AG04450 (cell line): Measurements from ENCODE around the gene SEZ6L2. TPM values are rescaled to one million over a fixed set of nuclear protein-coding genes. Genes with fewer than 3 reads are reported as not detected.
A peak's percentile ranks its signal among the peaks of the same experiment; 100 is the strongest.

Source experiments
- CTCF ChIA-PET: fragments of 300-600, 350-600 bp; formaldehyde crosslinking; extraction: SDS; loops from one replicate; lab custom pipeline; 2022; ENCODE audit warnings: antibody characterized with exemption, inconsistent platforms; lab: Charles Lee
- POLR2A ChIA-PET: fragments of 350-600 bp; formaldehyde crosslinking; extraction: SDS; loops from one replicate; lab custom pipeline; 2021; ENCODE audit warnings: antibody characterized with exemption, inconsistent platforms; lab: Yijun Ruan, JAX
- DNase-seq: peaks from one replicate; pipeline ENCODE4 v3.0.0-alpha.2; 2011; ENCODE audit warnings: low read depth, low spot score
- H3K27ac ChIP-seq: one replicate; pipeline ENCODE4 v1.5.1; 2012; ENCODE audit warnings: low read depth, low read length, control low read depth
- H3K27me3 ChIP-seq: one replicate; pipeline ENCODE4 v1.6.0; 2012; ENCODE audit warnings: low read length; ENCODE audit not compliant: control insufficient read depth, insufficient read depth
- H3K4me3 ChIP-seq: 2 replicates; pipeline ENCODE4 v1.5.1; 2011; ENCODE audit warnings: mild to moderate bottlenecking, low read depth, low read length, control low read depth
- H3K9me3 ChIP-seq: 2 replicates; pipeline ENCODE4 v1.5.1; 2012; ENCODE audit warnings: low read length; ENCODE audit not compliant: control insufficient read depth, insufficient read depth
- polyA plus RNA-seq: library from polyadenylated mRNA; depleted of rRNA; stranded (reverse); fragments of >200 nt; gene quantifications from 2 replicates; pipeline ENCODE4 v1.2.3, GENCODE V29; 2011
- TF ChIP-seq, protein P1 (sequence below): IDR thresholded peaks from 2 replicates; pipeline ENCODE4 v1.5.1; 2011; ENCODE audit warnings: low read depth, low read length, control low read depth, inconsistent platforms

Gene SEZ6L2
- polyA plus RNA-seq, 1 experiment = 5.0 TPM

DNA sequence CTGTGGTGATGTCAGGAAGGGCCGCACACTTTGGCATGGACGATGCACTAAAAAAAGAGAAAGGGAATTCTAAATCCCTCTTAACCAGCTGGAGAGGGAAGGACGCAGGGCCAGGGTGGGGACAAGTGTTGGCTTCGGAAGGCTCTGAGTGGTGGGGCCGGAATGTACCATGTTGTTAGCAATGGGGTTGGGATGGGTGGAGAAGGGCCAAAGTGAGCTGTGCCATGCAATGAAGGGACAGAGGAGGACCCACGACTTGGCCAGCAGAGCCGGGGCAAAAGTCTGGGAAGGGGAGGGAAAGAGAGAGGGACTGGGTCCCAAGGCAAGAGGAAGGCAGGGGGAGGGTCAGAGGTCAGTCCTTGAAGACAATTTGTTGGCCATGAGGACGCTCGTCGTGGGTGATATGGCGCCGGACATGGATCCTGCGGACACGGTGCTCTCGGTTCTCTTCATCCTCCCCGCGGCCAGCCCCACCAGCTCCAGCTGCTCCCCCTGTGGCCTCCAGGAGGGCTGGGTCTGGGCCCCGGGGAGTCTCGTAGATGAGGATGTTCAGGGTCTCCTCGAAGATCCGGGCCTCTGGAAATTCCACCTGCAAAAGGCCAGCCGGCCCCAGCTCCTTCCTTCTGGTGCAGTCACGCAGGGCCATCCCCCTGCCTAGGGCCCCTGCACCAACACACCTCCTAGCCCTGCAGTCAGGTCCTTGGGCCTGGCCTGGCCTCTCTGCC lies 7.3 kb upstream of the SEZ6L2 start:
- TF ChIP-seq, protein P1, sequence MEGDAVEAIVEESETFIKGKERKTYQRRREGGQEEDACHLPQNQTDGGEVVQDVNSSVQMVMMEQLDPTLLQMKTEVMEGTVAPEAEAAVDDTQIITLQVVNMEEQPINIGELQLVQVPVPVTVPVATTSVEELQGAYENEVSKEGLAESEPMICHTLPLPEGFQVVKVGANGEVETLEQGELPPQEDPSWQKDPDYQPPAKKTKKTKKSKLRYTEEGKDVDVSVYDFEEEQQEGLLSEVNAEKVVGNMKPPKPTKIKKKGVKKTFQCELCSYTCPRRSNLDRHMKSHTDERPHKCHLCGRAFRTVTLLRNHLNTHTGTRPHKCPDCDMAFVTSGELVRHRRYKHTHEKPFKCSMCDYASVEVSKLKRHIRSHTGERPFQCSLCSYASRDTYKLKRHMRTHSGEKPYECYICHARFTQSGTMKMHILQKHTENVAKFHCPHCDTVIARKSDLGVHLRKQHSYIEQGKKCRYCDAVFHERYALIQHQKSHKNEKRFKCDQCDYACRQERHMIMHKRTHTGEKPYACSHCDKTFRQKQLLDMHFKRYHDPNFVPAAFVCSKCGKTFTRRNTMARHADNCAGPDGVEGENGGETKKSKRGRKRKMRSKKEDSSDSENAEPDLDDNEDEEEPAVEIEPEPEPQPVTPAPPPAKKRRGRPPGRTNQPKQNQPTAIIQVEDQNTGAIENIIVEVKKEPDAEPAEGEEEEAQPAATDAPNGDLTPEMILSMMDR = no peak
- CTCF ChIA-PET = interaction anchor here (0.5 kb wide), 1 partner anchor 39 kb away, joined by 3 read pairs; no protein-coding TSS in a partner anchor
- no peaks in the 10 kb centered on the region; the same call in 1 of the 2 replicates for H3K9me3 ChIP-seq
- H3K27me3 ChIP-seq = no peaks in the 10 kb centered on the region
- no peak for DNase-seq
- no peak overlapping the region for H3K4me3 ChIP-seq
- POLR2A ChIA-PET = no interaction called here
- H3K27ac ChIP-seq = no peak overlapping the region

DNA sequence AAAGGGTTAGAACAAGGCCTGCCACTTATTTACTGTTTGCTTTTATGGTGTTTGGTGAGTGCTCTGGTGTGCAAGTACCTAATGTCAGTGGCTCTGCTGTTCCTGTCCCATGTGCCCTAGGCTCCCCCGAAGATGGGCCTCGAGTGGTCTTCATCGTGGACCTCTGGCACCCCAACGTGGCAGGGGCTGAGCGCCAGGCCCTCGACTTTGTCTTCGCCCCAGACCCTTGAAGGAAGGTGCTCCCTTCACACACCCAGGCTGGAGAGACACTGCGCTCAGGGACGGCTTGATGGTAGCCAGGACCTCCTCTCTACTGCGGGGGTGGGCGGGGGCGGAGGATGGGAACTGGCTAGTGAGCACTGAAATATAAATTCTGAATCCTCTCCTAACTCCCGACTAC lies 6.3 kb upstream of the SEZ6L2 start:
- H3K27me3 ChIP-seq = no peaks in the 10 kb centered on the region
- no peak overlapping the region for H3K27ac ChIP-seq
- TF ChIP-seq, protein P1 = no peak
- CTCF ChIA-PET = no interaction called here
- no peak for DNase-seq
- POLR2A ChIA-PET = no interaction called here
- no peaks in the 10 kb centered on the region for H3K9me3 ChIP-seq
- H3K4me3 ChIP-seq = no peak overlapping the region

DNA sequence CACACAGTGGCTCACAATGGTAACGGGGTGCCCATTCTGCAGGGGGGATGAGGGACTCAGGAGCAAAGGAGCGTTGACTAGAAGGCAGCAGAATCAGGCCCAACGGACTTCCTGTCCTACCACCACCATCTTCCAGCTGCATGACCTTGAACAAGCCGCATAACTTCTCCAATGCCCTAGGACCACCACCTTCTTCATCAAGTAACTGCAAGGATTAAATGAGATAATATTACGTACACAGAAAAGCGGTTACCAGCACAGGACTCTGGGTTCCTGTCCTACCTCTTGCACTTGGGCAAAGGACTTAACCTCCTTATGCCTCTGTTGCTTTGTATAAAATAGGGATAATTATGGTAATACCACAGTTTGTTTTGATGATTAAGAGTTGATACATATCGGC lies 5.6 kb upstream of the SEZ6L2 start:
- ChIA-PET POLR2A (no interaction called here), CTCF (no interaction called here)
- TF ChIP-seq, protein P1 = no peak
- no peaks in the 10 kb centered on the region for H3K27me3 ChIP-seq
- H3K9me3 ChIP-seq = no peaks in the 10 kb centered on the region
- H3K4me3 ChIP-seq = no peak overlapping the region
- no peak overlapping the region for H3K27ac ChIP-seq
- DNase-seq = no peak

DNA sequence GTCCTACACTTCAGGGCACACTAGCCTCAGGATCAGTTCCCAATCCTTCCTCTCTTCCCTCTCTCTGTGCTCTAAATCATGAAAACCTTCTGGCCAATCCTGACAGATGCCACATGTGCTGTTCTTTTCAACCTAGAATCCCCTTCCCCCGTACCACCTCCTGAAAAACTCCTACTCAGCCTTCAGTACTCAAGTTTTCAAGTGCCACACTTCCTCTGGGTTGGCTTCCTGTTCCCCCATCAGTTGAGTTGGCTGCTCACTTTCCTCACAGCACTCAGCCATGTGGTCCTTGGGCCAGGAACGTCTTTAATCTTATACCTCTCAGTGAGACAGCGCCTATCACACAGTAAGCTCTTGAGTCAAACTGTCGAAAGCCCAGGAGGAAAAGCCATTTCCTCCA lies 4.2 kb upstream of the SEZ6L2 start:
- H3K27ac ChIP-seq = no peak overlapping the region
- TF ChIP-seq, protein P1 = no peak
- POLR2A ChIA-PET = no interaction called here
- CTCF ChIA-PET = no interaction called here
- H3K27me3 ChIP-seq = no peaks in the 10 kb centered on the region
- H3K9me3 ChIP-seq = no peaks in the 10 kb centered on the region
- no peak overlapping the region for H3K4me3 ChIP-seq
- no peak for DNase-seq

DNA sequence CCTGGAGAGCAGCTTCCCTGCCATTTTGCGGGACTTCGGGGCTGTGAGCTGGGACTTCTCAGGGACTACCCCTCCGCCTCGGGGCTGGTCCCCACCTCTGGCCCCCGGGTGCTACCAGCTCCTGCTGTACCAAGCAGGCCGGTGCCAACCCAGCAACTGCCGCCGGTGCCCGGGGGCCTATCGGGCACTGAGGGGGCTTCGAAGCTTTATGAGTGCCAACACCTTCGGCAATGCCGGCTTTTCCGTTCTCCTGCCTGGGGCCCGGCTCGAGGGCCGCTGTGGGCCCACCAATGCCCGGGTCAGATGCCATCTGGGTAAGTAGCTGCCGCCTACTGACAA lies 2.2 kb upstream of the SEZ6L2 start:
- H3K27ac ChIP-seq = peak overlapping the region; percentile 73
- peaks cover 9% of the 10 kb centered on the region for H3K27me3 ChIP-seq
- peak overlapping the region; percentile 77 for H3K4me3 ChIP-seq
- TF ChIP-seq, protein P1 = no peak
- POLR2A ChIA-PET = interaction anchor here (1.2 kb wide), 1 partner anchor 72 kb away, joined by 3 read pairs; no protein-coding TSS in a partner anchor
- no peak for DNase-seq
- CTCF ChIA-PET = interaction anchor here (0.9 to 1.0 kb wide), 2 partner anchors 15 to 85 kb away, joined by 3 read pairs; no protein-coding TSS in a partner anchor
- H3K9me3 ChIP-seq = no peaks in the 10 kb centered on the region
